ENCODE results near the gene SLC19A1. TPM values are rescaled to one million over a fixed set of nuclear protein-coding genes. Genes with fewer than 3 reads are reported as not detected.

Gene SLC19A1
- total and polyA plus RNA-seq, 2 donors from 2014 or later, result 5.1 to 7.2 TPM

DNA sequence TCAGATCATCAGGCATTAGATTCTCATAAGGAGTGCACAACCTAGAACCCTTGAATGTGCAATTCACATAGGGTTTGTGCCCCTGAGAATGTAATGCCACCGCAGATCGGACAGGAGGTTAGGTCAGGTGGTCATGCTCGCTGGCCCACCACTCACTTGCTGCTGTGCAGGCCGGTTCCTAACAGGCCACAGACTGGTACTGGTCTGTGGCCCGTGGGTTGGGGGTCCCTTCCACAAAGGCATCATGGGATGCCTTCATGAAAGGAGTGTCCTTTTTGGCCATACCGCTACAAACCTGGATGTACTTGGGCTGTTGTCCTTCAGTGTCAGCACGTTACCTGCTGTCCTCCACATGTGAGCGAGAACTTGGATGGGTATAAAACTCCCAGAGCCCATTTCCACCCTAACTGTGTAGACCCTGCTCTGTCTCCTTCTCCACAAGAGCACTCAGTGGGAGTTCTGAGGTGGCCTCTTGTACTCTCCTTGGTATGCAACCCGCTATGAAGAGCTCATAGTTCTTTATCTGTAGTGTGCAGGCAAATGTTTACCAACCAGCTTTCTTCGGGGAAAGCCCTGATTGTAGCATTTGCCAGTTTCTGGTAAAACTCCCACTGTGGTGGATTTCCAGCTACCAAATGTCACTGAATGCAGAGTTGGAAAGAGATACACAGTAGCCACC lies 41.7 kb upstream of the SLC19A1 start:
- Histone ChIP-seq H3K4me1 (ENCODE audit: control insufficient read depth in 2 of 3, insufficient read depth in 2 of 3, low read depth in 1 of 3, low read length in 3 of 3) (no peaks in the 10 kb centered on the region), H3K27me3 (ENCODE audit: control insufficient read depth, insufficient read depth, low read length) (no peaks in the 10 kb centered on the region), H3K27ac (ENCODE audit: low read depth in 2 of 2, low read length in 2 of 2) (no peak overlapping the region), H3K36me3 (ENCODE audit: control insufficient read depth in 2 of 3, insufficient read depth in 3 of 3, low read length in 3 of 3) (no peaks in the 10 kb centered on the region), H3K4me3 (ENCODE audit: low read length in 3 of 3) (no peak overlapping the region), H3K9ac (ENCODE audit: low read length in 3 of 3) (no peak overlapping the region), H3K9me3 (ENCODE audit: control insufficient read depth in 2 of 3, insufficient read depth in 1 of 3, low read length in 3 of 3) (peaks cover 0 to 13% (median 2%) of the 10 kb centered on the region in 3 donors)
- DNase-seq, result no peak
- intact Hi-C loops (cut with DNase I), result no loop called here
- TF ChIP-seq, protein P1, sequence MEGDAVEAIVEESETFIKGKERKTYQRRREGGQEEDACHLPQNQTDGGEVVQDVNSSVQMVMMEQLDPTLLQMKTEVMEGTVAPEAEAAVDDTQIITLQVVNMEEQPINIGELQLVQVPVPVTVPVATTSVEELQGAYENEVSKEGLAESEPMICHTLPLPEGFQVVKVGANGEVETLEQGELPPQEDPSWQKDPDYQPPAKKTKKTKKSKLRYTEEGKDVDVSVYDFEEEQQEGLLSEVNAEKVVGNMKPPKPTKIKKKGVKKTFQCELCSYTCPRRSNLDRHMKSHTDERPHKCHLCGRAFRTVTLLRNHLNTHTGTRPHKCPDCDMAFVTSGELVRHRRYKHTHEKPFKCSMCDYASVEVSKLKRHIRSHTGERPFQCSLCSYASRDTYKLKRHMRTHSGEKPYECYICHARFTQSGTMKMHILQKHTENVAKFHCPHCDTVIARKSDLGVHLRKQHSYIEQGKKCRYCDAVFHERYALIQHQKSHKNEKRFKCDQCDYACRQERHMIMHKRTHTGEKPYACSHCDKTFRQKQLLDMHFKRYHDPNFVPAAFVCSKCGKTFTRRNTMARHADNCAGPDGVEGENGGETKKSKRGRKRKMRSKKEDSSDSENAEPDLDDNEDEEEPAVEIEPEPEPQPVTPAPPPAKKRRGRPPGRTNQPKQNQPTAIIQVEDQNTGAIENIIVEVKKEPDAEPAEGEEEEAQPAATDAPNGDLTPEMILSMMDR (IDR thresholded peaks at IDR 0.05; ENCODE audit: borderline replicate concordance, extremely low read depth, insufficient read depth), result no peak
- FAIRE-seq, result no peak

DNA sequence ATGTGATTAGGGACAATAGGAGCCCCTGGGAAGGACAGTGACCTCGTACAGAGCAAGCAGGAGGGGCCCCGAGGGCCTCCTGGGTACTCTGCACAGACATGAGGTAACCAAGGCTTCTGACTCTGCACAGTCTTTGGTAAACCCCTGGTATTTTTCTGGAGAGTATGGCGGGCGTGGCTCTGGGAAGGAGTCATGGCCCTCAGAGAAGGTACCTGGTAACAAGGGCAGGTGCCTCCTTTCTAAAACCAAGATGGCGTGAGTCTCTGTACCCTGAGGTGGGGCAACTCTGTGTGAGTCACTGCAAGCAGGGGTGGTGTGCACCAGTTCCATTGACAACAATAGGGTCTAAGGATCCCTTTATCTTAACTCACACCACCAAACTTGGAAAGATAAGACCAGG lies 39.9 kb upstream of the SLC19A1 start:
- FAIRE-seq, result no peak
- peaks cover 0 to 12% (median 2%) of the 10 kb centered on the region in 3 donors for H3K9me3 ChIP-seq (ENCODE audit: control insufficient read depth in 2 of 3, insufficient read depth in 1 of 3, low read length in 3 of 3)
- no peak overlapping the region for H3K4me3 ChIP-seq (ENCODE audit: low read length in 3 of 3)
- DNase-seq, result peak in 1 of 5 donors; percentile 32
- no peaks in the 10 kb centered on the region for H3K27me3 ChIP-seq (ENCODE audit: control insufficient read depth, insufficient read depth, low read length)
- H3K36me3 ChIP-seq (ENCODE audit: control insufficient read depth in 2 of 3, insufficient read depth in 3 of 3, low read length in 3 of 3), result no peaks in the 10 kb centered on the region
- no peak overlapping the region for H3K9ac ChIP-seq (ENCODE audit: low read length in 3 of 3)
- intact Hi-C loops (cut with DNase I), result no loop called here
- TF ChIP-seq, protein P1 (IDR thresholded peaks at IDR 0.05; ENCODE audit: borderline replicate concordance, extremely low read depth, insufficient read depth), result no peak
- no peaks in the 10 kb centered on the region for H3K4me1 ChIP-seq (ENCODE audit: control insufficient read depth in 2 of 3, insufficient read depth in 2 of 3, low read depth in 1 of 3, low read length in 3 of 3)
- H3K27ac ChIP-seq (ENCODE audit: low read depth in 2 of 2, low read length in 2 of 2), result no peak overlapping the region

DNA sequence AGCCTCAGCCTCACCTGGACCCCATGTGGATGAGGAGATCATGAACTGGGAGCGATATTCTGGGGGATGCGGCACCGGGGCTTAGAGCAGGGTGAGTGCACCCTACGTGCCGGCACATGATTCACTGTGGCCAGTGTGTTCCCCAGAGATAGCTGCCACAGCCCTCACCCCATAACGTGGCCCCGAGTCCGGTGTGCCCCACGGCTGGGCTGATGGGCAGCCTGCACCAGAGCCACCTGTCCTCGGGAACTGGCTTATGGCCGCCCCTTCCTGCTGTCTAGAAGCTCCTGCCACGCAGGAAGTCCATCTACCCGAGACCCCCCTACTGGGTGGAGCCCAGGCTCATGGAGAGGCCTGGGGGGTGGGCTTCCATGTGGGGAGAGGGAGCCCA lies 39.1 kb upstream of the SLC19A1 start:
- intact Hi-C loops (cut with DNase I), result no loop called here
- no peak overlapping the region for H3K4me3 ChIP-seq (ENCODE audit: low read length in 3 of 3)
- no peak overlapping the region for H3K9ac ChIP-seq (ENCODE audit: low read length in 3 of 3)
- TF ChIP-seq, protein P1 (IDR thresholded peaks at IDR 0.05; ENCODE audit: borderline replicate concordance, extremely low read depth, insufficient read depth), result no peak
- H3K4me1 ChIP-seq (ENCODE audit: control insufficient read depth in 2 of 3, insufficient read depth in 2 of 3, low read depth in 1 of 3, low read length in 3 of 3), result no peaks in the 10 kb centered on the region
- FAIRE-seq, result no peak
- H3K27me3 ChIP-seq (ENCODE audit: control insufficient read depth, insufficient read depth, low read length), result no peaks in the 10 kb centered on the region
- H3K27ac ChIP-seq (ENCODE audit: low read depth in 2 of 2, low read length in 2 of 2), result no peak overlapping the region
- peaks cover 0 to 5% (median 1%) of the 10 kb centered on the region in 3 donors for H3K9me3 ChIP-seq (ENCODE audit: control insufficient read depth in 2 of 3, insufficient read depth in 1 of 3, low read length in 3 of 3)
- DNase-seq, result peak in 2 of 5 donors; percentile 8 to 63
- no peaks in the 10 kb centered on the region for H3K36me3 ChIP-seq (ENCODE audit: control insufficient read depth in 2 of 3, insufficient read depth in 3 of 3, low read length in 3 of 3)

All from kidney (tissue), 14 donors.